GM12878 (cell line): ENCODE data around the gene PDSS2. TPM values are rescaled to one million over a fixed set of nuclear protein-coding genes. Genes with fewer than 3 reads are reported as not detected.

Experiments used
- ATAC-seq: fragments of 200-7000 bp; cut with Tn5 transposase; 3 replicates; pipeline ENCODE4 v1.9.1; 2020; ENCODE audit warnings: mild to moderate bottlenecking, moderate library complexity
- BruUV-seq: library from RNA; stranded (reverse); fragments of 400-500 nt; replicated peaks from 2 replicates; lab custom pipeline; 2021; lab: Mats Ljungman, UMichigan
- CTCF ChIA-PET: fragments of 300-600 bp; sonication (Branson Sonifier 250); formaldehyde crosslinking; extraction: SDS; loops from one replicate; lab custom pipeline; 2021; ENCODE audit warnings: inconsistent platforms; lab: Yijun Ruan, JAX
- POLR2A ChIA-PET: fragments of 350-600 bp; formaldehyde crosslinking; extraction: SDS; loops from one replicate; lab custom pipeline; 2021; ENCODE audit warnings: inconsistent platforms; lab: Charles Lee
- RAD21 ChIA-PET: fragments of 300-600 bp; sonication (Branson Sonifier 250); formaldehyde crosslinking; loops from one replicate; lab custom pipeline; 2023; ENCODE audit warnings: antibody characterized with exemption; ENCODE audit not compliant: unreplicated experiment; lab: Charles Lee
- SMC1A ChIA-PET: fragments of 300-600 bp; sonication (Branson Sonifier 250); formaldehyde crosslinking; loops from one replicate; lab custom pipeline; 2023; ENCODE audit not compliant: unreplicated experiment, uncharacterized antibody; lab: Charles Lee
- DNase-seq: peaks from one replicate; pipeline ENCODE4 v3.0.0-alpha.2; 2011; ENCODE audit warnings: low read depth, low spot score
- FAIRE-seq: peaks from 3 replicates; lab custom pipeline; 2011; peaks lifted over from hg19 to GRCh38; lab: Jason Lieb, UNC
- H2AFZ ChIP-seq: 2 replicates; pipeline ENCODE4 v1.6.0; 2011; ENCODE audit warnings: low read depth, low read length, control low read depth; ENCODE audit not compliant: control insufficient read depth
- H3K27ac ChIP-seq: 2 replicates; pipeline ENCODE4 v1.5.1; 2011; ENCODE audit warnings: control low read depth; ENCODE audit not compliant: control insufficient read depth, insufficient read depth
- H3K27me3 ChIP-seq, 2 experiments: replicated peaks in 1 of 2; 2 replicates each; pipeline versions ENCODE4 v1.6.0 to v1.6.1; 2011; ENCODE audit warnings: low read length in 1 of 2; ENCODE audit not compliant: control insufficient read depth in 2 of 2, insufficient read depth in 2 of 2
- H3K36me3 ChIP-seq, 2 experiments: 2 replicates each; pipeline ENCODE4 v1.5.1; 2011; ENCODE audit warnings: low read length in 1 of 2; ENCODE audit not compliant: control insufficient read depth in 2 of 2, insufficient read depth in 2 of 2
- H3K4me1 ChIP-seq: 2 replicates; pipeline ENCODE4 v1.6.1; 2011; ENCODE audit warnings: mild to moderate bottlenecking, low read length, moderate library complexity, mixed read lengths; ENCODE audit not compliant: control insufficient read depth, insufficient read depth
- H3K4me2 ChIP-seq: 2 replicates; pipeline ENCODE4 v1.6.0; 2011; ENCODE audit warnings: control low read depth; ENCODE audit not compliant: control insufficient read depth, insufficient read depth
- H3K4me3 ChIP-seq: fragments of 200-600 bp; sonication (generic); 2 replicates; pipeline ENCODE4 v1.5.1; 2016
- H3K79me2 ChIP-seq: 2 replicates; pipeline ENCODE4 v1.6.0; 2011; ENCODE audit warnings: low read length; ENCODE audit not compliant: control insufficient read depth, insufficient read depth
- H3K9ac ChIP-seq: 2 replicates; pipeline ENCODE4 v1.8.0; 2011; ENCODE audit warnings: low read length, control low read depth, mixed read lengths; ENCODE audit not compliant: control insufficient read depth, insufficient read depth
- H3K9me3 ChIP-seq: replicated peaks from 3 replicates; pipeline ENCODE4 v1.5.1; 2011; ENCODE audit warnings: mild to moderate bottlenecking, low read length; ENCODE audit not compliant: control insufficient read depth, insufficient read depth
- H4K20me1 ChIP-seq: 2 replicates; pipeline ENCODE4 v1.6.0; 2011; ENCODE audit not compliant: control insufficient read depth, insufficient read depth
- ATF2 ChIP-seq: IDR thresholded peaks from 2 replicates; pipeline ENCODE4 v1.6.1; 2012; ENCODE audit warnings: low read length, inconsistent platforms
- CBFB ChIP-seq: IDR thresholded peaks from 2 replicates; pipeline ENCODE4 v1.6.1; 2016; ENCODE audit warnings: antibody characterized with exemption, low read depth
- E2F8 ChIP-seq: fragments of 450-650 bp; IDR thresholded peaks from 2 replicates; pipeline ENCODE4 v1.6.1; 2018; ENCODE audit warnings: mild to moderate bottlenecking, low read depth, moderate library complexity; ENCODE audit not compliant: partially characterized antibody
- KLF5 ChIP-seq: fragments of 450-650 bp; IDR thresholded peaks from 2 replicates; pipeline ENCODE4 v1.6.1; 2014; ENCODE audit warnings: mild to moderate bottlenecking; ENCODE audit not compliant: partially characterized antibody
- MLLT1 ChIP-seq: fragments of 450-650 bp; IDR thresholded peaks from 2 replicates; pipeline ENCODE4 v1.6.1; 2016; ENCODE audit warnings: mild to moderate bottlenecking
- MTA2 ChIP-seq: fragments of 450-650 bp; IDR thresholded peaks from 2 replicates; pipeline ENCODE4 v1.6.1; 2016; ENCODE audit warnings: low read depth, mild to moderate bottlenecking, moderate library complexity
- SMARCA5 ChIP-seq: fragments of 450-650 bp; IDR thresholded peaks from 2 replicates; pipeline ENCODE4 v1.6.1; 2017; ENCODE audit warnings: mild to moderate bottlenecking
- ZBTB40 ChIP-seq: fragments of 450-650 bp; IDR thresholded peaks from 2 replicates; pipeline ENCODE4 v1.6.1; 2016; ENCODE audit warnings: mild to moderate bottlenecking, moderate library complexity, borderline replicate concordance
- ZNF217 ChIP-seq: fragments of 450-650 bp; IDR thresholded peaks from 2 replicates; pipeline ENCODE4 v1.6.1; 2017; ENCODE audit warnings: antibody characterized with exemption, mild to moderate bottlenecking
- WGBS: methylation state at CpG from one replicate; pipeline ENCODE4 v1.1.6; 2016; ENCODE audit warnings: low lambda C conversion rate; ENCODE audit not compliant: insufficient replicate concordance, insufficient coverage; ENCODE audit errors: missing lambda C conversion rate; 5-methylcytosine and 5-hydroxymethylcytosine counted together
- in situ Hi-C: fragments of 300-500 bp; cut with MboI; formaldehyde crosslinking; loops from 9 replicates; pipeline ENCODE4 v1.14.3; 2018; ENCODE audit warnings: mixed read lengths
- intact Hi-C: fragments of 100-400 bp; cut with micrococcal nuclease; formaldehyde crosslinking; loops from one replicate; pipeline ENCODE4 v1.14.2; 2022; ENCODE audit not compliant: unreplicated experiment
- polyA plus RNA-seq, 11 experiments: library from polyadenylated mRNA; depleted of rRNA in 4 of 11; unstranded in 6 of 11; stranded (reverse) in 5 of 11; fragments of >200 nt; fragmentation: Nextera tagmentation in 4 of 11; fragmentation: Illumina TruSeq in 1 of 11; extraction: Ambion mirVana in 4 of 11; extraction: Trizol in 1 of 11; gene quantifications; 1 replicate in 1 of 11; 2 replicates in 10 of 11; pipeline versions ENCODE4 v1.2.1 to v1.2.3, GENCODE V29; 2011 to 2016; ENCODE audit warnings: inconsistent platforms in 2 of 11, missing spikeins in 2 of 11, low read depth in 1 of 11
- total RNA-seq, 4 experiments: library from RNA; depleted of rRNA in 3 of 4; stranded (reverse); fragments of >200 nt in 3 of 4; fragmentation: Illumina TruSeq in 1 of 4; extraction: Trizol in 1 of 4; gene quantifications; 2 replicates each; pipeline versions ENCODE4 v1.2.1 to v1.2.3, GENCODE V29; 2013 to 2021

Gene PDSS2
- total and polyA plus RNA-seq, 10 of the 15 experiments (the other 5 are each of a cell fraction or from before 2014, with no cell fraction given) = 7.7 to 15.5 (median 9.6) TPM

GRCh38 chr6:107466062-107466461 is 6.7 kb upstream of the PDSS2 start (continued):
- TF ChIP-seq E2F8 (no peak), KLF5 (no peak), MTA2 (no peak)

- ChIA-PET CTCF (interaction anchor here (0.6 to 4.1 kb wide), 6 partner anchors 12 to 411 kb away, joined by 3 to 27 read pairs (median 4); no protein-coding TSS in a partner anchor), POLR2A (interaction anchor here (0.6 to 1.6 kb wide), 4 partner anchors 10 to 297 kb away, joined by 3 read pairs; no protein-coding TSS in a partner anchor), RAD21 (interaction anchor here (1.0 to 3.4 kb wide), 3 partner anchors 140 to 347 kb away, joined by 3 to 19 read pairs (median 4); no protein-coding TSS in a partner anchor), SMC1A (interaction anchor here (0.7 to 3.4 kb wide), 8 partner anchors 9 to 432 kb away, joined by 3 to 21 read pairs (median 3); no protein-coding TSS in a partner anchor)
- Histone ChIP-seq H3K36me3 (no peaks in the 10 kb centered on the region), H3K4me2 (peak overlapping the region; percentile 100), H3K79me2 (peaks cover 13% of the 10 kb centered on the region), H4K20me1 (no peaks in the 10 kb centered on the region), H3K9me3 (no peaks in the 10 kb centered on the region), H3K27me3 (no peaks in the 10 kb centered on the region), H3K4me3 (peak overlapping the region; percentile 94), H3K4me1 (no peaks in the 10 kb centered on the region; the same call in 1 of the 2 replicates), H2AFZ (peak overlapping the region; percentile 99), H3K27ac (peak overlapping the region; percentile 84), H3K9ac (peak overlapping the region; percentile 94)
- no TSS peak for BruUV-seq
- no peak for DNase-seq
- TF ChIP-seq ZBTB40 (0 out of 2 replicates have a peak, but pooled peaks have one; percentile 19), MLLT1 (peak; percentile 60; the same call in 1 of the 2 replicates), SMARCA5 (0 out of 2 replicates have a peak, but pooled peaks have one; percentile 66), CBFB (no peak), ZNF217 (peak; percentile 23; the same call in 1 of the 2 replicates), ATF2 (no peak)
- intact Hi-C loops (no loop called here), in situ Hi-C loops (no loop called here)
- WGBS = 51% methylated on average over 22 of the region's 22 CpGs
- no peak for FAIRE-seq
- no peak for ATAC-seq
These were observed 793 bp upstream of the PDSS2 start for GRCh38 chr6:107460083-107460631.
